Duodenal mucosa (tissue), 2 donors: ENCODE results near the gene PRKAR1B.

Experiments used
- H3K27ac ChIP-seq: one replicate; pipeline ENCODE4 v1.7.0; 2013; ENCODE audit warnings: low read depth, low read length
- H3K27me3 ChIP-seq, 2 donors: one replicate each; pipeline ENCODE4 v1.7.0; 2013; ENCODE audit warnings: low read length in 2 of 2, control low read depth in 1 of 2; ENCODE audit not compliant: insufficient read depth in 2 of 2, control insufficient read depth in 1 of 2
- H3K36me3 ChIP-seq, 2 donors: one replicate each; pipeline ENCODE4 v1.7.0; 2013; ENCODE audit warnings: low read length in 2 of 2, control low read depth in 1 of 2; ENCODE audit not compliant: insufficient read depth in 2 of 2, control insufficient read depth in 1 of 2
- H3K4me1 ChIP-seq, 2 donors: one replicate each; pipeline ENCODE4 v1.7.0; 2013; ENCODE audit warnings: low read length in 2 of 2, control low read depth in 1 of 2; ENCODE audit not compliant: insufficient read depth in 2 of 2, control insufficient read depth in 1 of 2
- H3K4me3 ChIP-seq, 2 donors: one replicate each; pipeline ENCODE4 v1.7.0; 2013; ENCODE audit warnings: low read length in 2 of 2, low read depth in 1 of 2
- H3K9ac ChIP-seq, 2 donors: one replicate each; pipeline ENCODE4 v1.7.0; 2013; ENCODE audit warnings: low read length in 2 of 2, low read depth in 1 of 2
- H3K9me3 ChIP-seq, 2 donors: one replicate each; pipeline ENCODE4 v1.7.0; 2013; ENCODE audit warnings: low read length in 2 of 2, control low read depth in 1 of 2; ENCODE audit not compliant: control insufficient read depth in 1 of 2

The PRKAR1B gene

GRCh38 chr7:517774-518629 is 209.1 kb downstream of the PRKAR1B start:
- Histone ChIP-seq H3K9me3 (no peaks in the 10 kb centered on the region), H3K27ac (peak overlapping the region; percentile 85), H3K4me1 (peaks cover 17 to 32% of the 10 kb centered on the region in 2 donors), H3K27me3 (peaks cover 11 to 17% of the 10 kb centered on the region in 2 donors), H3K36me3 (no peaks in the 10 kb centered on the region), H3K9ac (peak overlapping the region; percentile 66 to 84), H3K4me3 (peak overlapping the region; percentile 71 to 76)

DNA sequence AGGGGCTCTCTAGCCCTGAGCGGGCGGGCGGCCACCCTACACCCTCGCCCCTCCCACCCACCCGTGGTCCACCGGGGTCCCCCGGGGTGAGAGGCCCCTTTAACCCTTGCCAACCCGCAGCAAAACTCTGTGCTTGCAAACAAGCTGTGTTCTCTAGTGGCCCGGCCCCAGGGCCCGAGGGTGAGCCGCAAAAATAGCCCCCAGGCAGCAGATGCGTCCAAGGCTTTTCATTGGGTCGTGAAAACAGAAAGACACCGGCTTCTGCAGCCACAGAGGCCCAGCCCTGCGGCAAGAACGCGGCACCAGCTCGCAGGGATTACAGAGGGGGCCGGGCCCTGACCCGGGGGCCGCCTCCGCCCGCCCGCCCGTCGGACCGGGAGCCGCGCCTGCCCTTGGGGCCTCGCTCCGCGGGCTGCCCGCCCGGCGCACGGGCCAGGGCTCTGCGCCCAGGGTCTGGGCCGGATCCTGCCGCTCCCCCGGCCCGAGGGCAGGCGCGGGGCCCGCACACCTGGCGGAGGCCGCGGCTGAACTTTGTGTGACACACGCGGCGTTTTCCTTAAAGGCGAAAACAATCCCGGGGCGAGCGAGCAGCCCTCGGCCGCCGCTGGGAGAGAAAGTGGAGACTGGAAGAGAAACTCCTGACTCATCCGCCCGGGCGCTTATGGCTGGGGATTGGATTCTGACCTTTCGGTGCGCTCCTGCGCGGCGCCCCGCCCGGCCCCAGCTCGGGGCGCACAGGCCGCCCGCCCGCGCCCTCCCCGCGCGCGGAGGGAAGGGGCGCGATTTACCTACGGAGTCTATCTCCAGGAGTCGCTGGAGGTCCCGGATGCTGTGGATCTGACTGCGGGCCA is 210.2 kb downstream of the PRKAR1B start:
- Histone ChIP-seq H3K4me1 (peaks cover 29 to 39% of the 10 kb centered on the region in 2 donors), H3K9ac (peak overlapping the region; percentile 39 to 43), H3K27me3 (peaks cover 10 to 14% of the 10 kb centered on the region in 2 donors), H3K4me3 (peak overlapping the region; percentile 50), H3K9me3 (no peaks in the 10 kb centered on the region), H3K27ac (peak overlapping the region; percentile 85), H3K36me3 (no peaks in the 10 kb centered on the region)

DNA sequence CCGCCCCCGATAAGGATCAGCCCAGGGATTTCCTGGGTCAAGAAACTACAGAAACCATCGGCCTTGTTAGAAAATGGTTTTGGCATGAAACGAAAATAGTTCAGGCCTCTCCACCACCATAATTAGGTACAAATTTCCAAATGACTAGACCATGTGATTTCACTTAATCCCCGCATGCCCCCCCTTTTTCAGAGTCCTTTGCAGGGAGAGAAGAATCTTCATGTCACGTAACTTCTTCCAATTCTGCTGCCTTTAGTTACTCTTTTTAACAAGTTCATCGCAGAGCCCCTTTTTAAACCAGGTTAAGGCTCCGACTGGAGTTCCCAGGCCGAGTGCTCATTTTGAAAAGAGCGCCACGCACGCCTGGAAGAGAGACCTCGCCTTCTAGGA is 210.9 kb downstream of the PRKAR1B start:
- H3K27ac ChIP-seq = no peak overlapping the region
- peaks cover 30 to 39% of the 10 kb centered on the region in 2 donors for H3K4me1 ChIP-seq
- peak overlapping the region in 1 of 2 donors; percentile 33 for H3K9ac ChIP-seq
- no peaks in the 10 kb centered on the region for H3K36me3 ChIP-seq
- no peaks in the 10 kb centered on the region for H3K9me3 ChIP-seq
- peak overlapping the region; percentile 43 to 44 for H3K4me3 ChIP-seq
- peaks cover 8 to 10% of the 10 kb centered on the region in 2 donors for H3K27me3 ChIP-seq

- Histone ChIP-seq H3K27me3 (peaks cover 2 to 4% of the 10 kb centered on the region in 2 donors), H3K27ac (no peak overlapping the region), H3K9ac (peak overlapping the region in 1 of 2 donors; percentile 20), H3K36me3 (no peaks in the 10 kb centered on the region), H3K9me3 (no peaks in the 10 kb centered on the region), H3K4me3 (no peak overlapping the region), H3K4me1 (peaks cover 30 to 39% of the 10 kb centered on the region in 2 donors)
These were observed 211.5 kb downstream of the PRKAR1B start for GRCh38 chr7:515628-516027.

GRCh38 chr7:514651-515598 is 212.2 kb downstream of the PRKAR1B start:
- Histone ChIP-seq H3K27me3 (no peaks in the 10 kb centered on the region), H3K4me1 (peaks cover 30 to 39% of the 10 kb centered on the region in 2 donors), H3K4me3 (peak overlapping the region in 1 of 2 donors; percentile 11), H3K36me3 (no peaks in the 10 kb centered on the region), H3K27ac (no peak overlapping the region), H3K9me3 (no peaks in the 10 kb centered on the region), H3K9ac (peak overlapping the region in 1 of 2 donors; percentile 20)

DNA sequence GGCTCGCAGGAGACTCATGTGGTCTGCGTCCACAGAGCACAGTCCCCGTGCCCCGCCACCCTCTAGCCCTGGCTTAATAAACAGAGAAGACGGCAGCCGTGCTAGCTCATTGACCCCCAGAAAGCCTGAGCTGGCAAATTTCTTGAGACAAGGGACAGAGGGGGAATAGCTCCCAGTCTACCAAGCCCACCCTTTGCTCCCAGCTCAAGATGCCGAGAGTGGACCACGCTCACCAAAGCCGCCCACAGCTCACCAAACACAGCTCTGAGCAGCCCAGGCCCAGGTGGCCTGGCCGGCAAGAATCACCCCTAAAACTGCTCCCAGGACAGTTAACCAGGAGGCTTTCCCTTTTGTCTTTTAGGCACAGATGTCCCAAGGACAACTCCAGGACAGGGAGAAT is 212.8 kb downstream of the PRKAR1B start:
- Histone ChIP-seq H3K4me1 (peaks cover 30 to 39% of the 10 kb centered on the region in 2 donors), H3K27ac (peak overlapping the region; percentile 5), H3K9ac (no peak overlapping the region), H3K9me3 (no peaks in the 10 kb centered on the region), H3K4me3 (no peak overlapping the region), H3K27me3 (no peaks in the 10 kb centered on the region), H3K36me3 (peaks cover under 1 to 5% of the 10 kb centered on the region in 2 donors)

DNA sequence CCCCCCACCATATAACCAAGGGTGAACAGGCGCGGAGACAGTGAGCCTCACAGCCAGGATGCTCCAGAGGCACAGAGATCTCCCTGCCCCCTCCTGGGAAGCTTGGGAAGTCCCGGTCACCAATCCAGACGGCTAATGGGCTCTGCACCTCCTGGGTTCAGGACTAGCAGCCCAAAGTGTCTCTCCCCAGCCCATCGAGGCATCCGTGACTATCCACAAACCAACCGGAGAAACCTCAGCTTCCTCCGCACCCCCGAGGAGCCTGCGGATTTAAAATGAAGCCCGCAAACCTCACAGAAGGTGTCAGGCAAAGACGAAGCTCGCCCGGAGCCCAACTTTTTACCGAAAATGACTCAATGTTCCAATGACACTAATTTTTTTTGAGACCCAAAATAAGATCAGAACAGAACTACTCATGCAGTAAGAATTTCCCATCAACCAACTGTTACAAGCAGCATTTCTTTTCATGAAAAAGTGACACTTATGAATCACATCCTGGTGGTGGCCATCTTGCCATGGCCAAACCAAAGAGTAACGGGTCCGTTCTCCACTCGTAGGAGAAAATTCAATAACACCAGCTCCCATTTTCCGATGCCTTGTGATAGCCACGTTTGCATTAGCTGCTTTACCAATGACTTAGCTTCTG is 213.4 kb downstream of the PRKAR1B start:
- H3K4me3 ChIP-seq = peak overlapping the region in 1 of 2 donors; percentile 17

GRCh38 chr7:512541-513311 is 214.4 kb downstream of the PRKAR1B start:
- H3K27me3 ChIP-seq = no peaks in the 10 kb centered on the region
- peaks cover 35 to 39% of the 10 kb centered on the region in 2 donors for H3K4me1 ChIP-seq
- H3K9ac ChIP-seq = peak overlapping the region; percentile 18 to 26
- no peaks in the 10 kb centered on the region for H3K9me3 ChIP-seq
- peak overlapping the region in 1 of 2 donors; percentile 17 for H3K4me3 ChIP-seq
- H3K27ac ChIP-seq = no peak overlapping the region
- peaks cover 4 to 8% of the 10 kb centered on the region in 2 donors for H3K36me3 ChIP-seq

More for the DNA sequence above, 213.4 kb downstream of the PRKAR1B start:
- Histone ChIP-seq H3K27ac (no peak overlapping the region), H3K9ac (peak overlapping the region in 1 of 2 donors; percentile 26), H3K4me1 (peaks cover 32 to 39% of the 10 kb centered on the region in 2 donors), H3K9me3 (no peaks in the 10 kb centered on the region), H3K36me3 (peaks cover 4 to 8% of the 10 kb centered on the region in 2 donors), H3K27me3 (no peaks in the 10 kb centered on the region)
